HEK293 (cell line): Measurements from ENCODE around the gene CTNNBL1.

ENCODE experiments used
- CTCF ChIA-PET: fragments of 350-600 bp; formaldehyde crosslinking; extraction: SDS; loops from one replicate; lab custom pipeline; 2021; ENCODE audit warnings: antibody characterized with exemption; lab: Yijun Ruan, JAX
- POLR2A ChIA-PET: fragments of 300-600 bp; formaldehyde crosslinking; extraction: SDS; loops from one replicate; lab custom pipeline; 2020; ENCODE audit warnings: antibody characterized with exemption, inconsistent platforms; lab: Yijun Ruan, JAX
- H3K27ac ChIP-seq: fragments of 200-500 bp; sonication (Bioruptor generic); 2 replicates; pipeline ENCODE4 v1.5.1; 2014; ENCODE audit warnings: low read depth, low read length, control low read depth, inconsistent platforms; ENCODE audit errors: extremely low read depth
- H3K36me3 ChIP-seq, 2 experiments: fragments of 200-500 bp in 1 of 2; sonication (Bioruptor generic) in 1 of 2; 1 replicate in 1 of 2; 2 replicates in 1 of 2; pipeline ENCODE4 v1.5.1; 2014 to 2017; ENCODE audit warnings: inconsistent platforms in 2 of 2, low read length in 2 of 2; ENCODE audit not compliant: control insufficient read depth in 2 of 2, insufficient read depth in 1 of 2
- H3K4me1 ChIP-seq: fragments of 200-500 bp; sonication (Bioruptor generic); 2 replicates; pipeline ENCODE4 v1.5.1; 2014; ENCODE audit warnings: mild to moderate bottlenecking, low read length, inconsistent platforms; ENCODE audit not compliant: control insufficient read depth, insufficient read depth
- H3K4me3 ChIP-seq: 2 replicates; pipeline ENCODE4 v1.5.1; 2011; ENCODE audit warnings: low read depth, mild to moderate bottlenecking, control low read depth, low read length, moderate library complexity
- H3K9me3 ChIP-seq: fragments of 200-500 bp; sonication (Bioruptor generic); 2 replicates; pipeline ENCODE4 v1.5.1; 2014; ENCODE audit warnings: low read depth, low read length, inconsistent platforms; ENCODE audit not compliant: control insufficient read depth, insufficient read depth
- KLF8 ChIP-seq: fragments of 450-650 bp; formaldehyde crosslinking; IDR thresholded peaks from 2 replicates; pipeline ENCODE4 v1.5.1; 2016; ENCODE audit warnings: missing biosample characterization, missing genetic modification characterization
- REPIN1 ChIP-seq: fragments of 450-650 bp; formaldehyde crosslinking; IDR thresholded peaks from 2 replicates; pipeline ENCODE4 v1.5.1; 2017; ENCODE audit warnings: missing biosample characterization, missing genetic modification characterization, low read depth
- ZNF133 ChIP-seq: fragments of 450-650 bp; formaldehyde crosslinking; IDR thresholded peaks from 2 replicates; pipeline ENCODE4 v1.5.1; 2016; ENCODE audit warnings: missing biosample characterization, missing genetic modification characterization
- ZNF146 ChIP-seq: fragments of 450-650 bp; formaldehyde crosslinking; IDR thresholded peaks from 2 replicates; pipeline ENCODE4 v1.5.1; 2016; ENCODE audit warnings: missing biosample characterization, missing genetic modification characterization
- ZNF16 ChIP-seq: fragments of 450-650 bp; formaldehyde crosslinking; IDR thresholded peaks from 2 replicates; pipeline ENCODE4 v1.5.1; 2016; ENCODE audit warnings: low read depth, missing biosample characterization, missing genetic modification characterization
- ZNF23 ChIP-seq: fragments of 450-650 bp; formaldehyde crosslinking; IDR thresholded peaks from 2 replicates; pipeline ENCODE4 v1.5.1; 2016; ENCODE audit warnings: missing biosample characterization, missing genetic modification characterization, borderline replicate concordance
- ZNF24 ChIP-seq: fragments of 450-650 bp; formaldehyde crosslinking; IDR thresholded peaks from 2 replicates; pipeline ENCODE4 v1.5.1; 2016; ENCODE audit warnings: missing biosample characterization, missing genetic modification characterization
- ZNF398 ChIP-seq: fragments of 450-650 bp; formaldehyde crosslinking; IDR thresholded peaks from 2 replicates; pipeline ENCODE4 v1.5.1; 2017; ENCODE audit warnings: missing biosample characterization, missing genetic modification characterization
- ZNF473 ChIP-seq: fragments of 450-650 bp; formaldehyde crosslinking; IDR thresholded peaks from 2 replicates; pipeline ENCODE4 v1.5.1; 2017; ENCODE audit warnings: missing biosample characterization, missing genetic modification characterization
- ZNF544 ChIP-seq: fragments of 450-650 bp; formaldehyde crosslinking; IDR thresholded peaks from 2 replicates; pipeline ENCODE4 v1.5.0; 2017; ENCODE audit warnings: missing biosample characterization, missing genetic modification characterization
- ZNF555 ChIP-seq: fragments of 450-650 bp; formaldehyde crosslinking; conservative IDR thresholded peaks from 2 replicates; pipeline ENCODE4 v1.5.1; 2017; ENCODE audit warnings: missing biosample characterization, mild to moderate bottlenecking, missing genetic modification characterization, inconsistent platforms
- ZNF558 ChIP-seq: fragments of 450-650 bp; formaldehyde crosslinking; IDR thresholded peaks from 2 replicates; pipeline ENCODE4 v1.5.1; 2016; ENCODE audit warnings: missing biosample characterization, missing genetic modification characterization
- ZNF585B ChIP-seq: fragments of 450-650 bp; formaldehyde crosslinking; IDR thresholded peaks from 2 replicates; pipeline ENCODE4 v1.5.1; 2016; ENCODE audit warnings: missing biosample characterization, missing genetic modification characterization
- ZNF776 ChIP-seq: fragments of 450-650 bp; formaldehyde crosslinking; IDR thresholded peaks from 2 replicates; pipeline ENCODE4 v1.5.0; 2017; ENCODE audit warnings: missing biosample characterization, missing genetic modification characterization, borderline replicate concordance
- ZXDB ChIP-seq: fragments of 450-650 bp; formaldehyde crosslinking; IDR thresholded peaks from 2 replicates; pipeline ENCODE4 v1.5.1; 2016; ENCODE audit warnings: missing biosample characterization, missing genetic modification characterization
- TF ChIP-seq, protein P1 (sequence below): fragments of 450-650 bp; formaldehyde crosslinking; IDR thresholded peaks from 2 replicates; pipeline ENCODE4 v1.5.1; 2016; ENCODE audit warnings: missing biosample characterization, missing genetic modification characterization
- TF ChIP-seq, protein P2 (sequence below): fragments of 450-650 bp; formaldehyde crosslinking; IDR thresholded peaks from 2 replicates; pipeline ENCODE4 v1.5.1; 2017; ENCODE audit warnings: missing biosample characterization, missing genetic modification characterization
- TF ChIP-seq, protein P3 (sequence below): fragments of 450-650 bp; formaldehyde crosslinking; IDR thresholded peaks from 2 replicates; pipeline ENCODE4 v1.5.1; 2016; ENCODE audit warnings: missing biosample characterization, missing genetic modification characterization

The CTNNBL1 gene

DNA sequence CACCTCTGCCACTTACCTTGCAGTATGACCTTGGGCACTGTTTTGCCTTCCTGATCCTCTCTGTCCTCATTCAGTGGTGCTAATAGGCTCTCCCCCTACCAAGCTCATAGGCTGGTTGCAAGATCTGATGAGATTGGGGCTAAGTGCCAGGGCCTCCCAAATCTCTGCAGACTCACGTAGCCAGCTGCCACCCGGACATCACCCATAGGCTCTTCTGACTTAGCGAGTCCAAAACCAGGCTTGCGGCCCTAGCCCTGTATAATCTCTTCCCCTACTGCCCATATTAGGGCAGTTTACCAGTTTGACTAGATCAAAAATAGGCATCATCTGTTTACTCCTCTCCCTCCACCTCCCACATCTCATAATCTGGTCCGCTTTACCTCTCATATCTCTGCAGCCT, 154.9 kb downstream of the CTNNBL1 start (continued):
- TF ChIP-seq ZNF585B (tag by site-specific recombination) (no peak), ZNF23 (no peak), REPIN1 (tag by site-specific recombination) (no peak), ZXDB (tag by site-specific recombination) (no peak), ZNF133 (tag by site-specific recombination) (no peak), ZNF473 (tag by site-specific recombination) (no peak), ZNF398 (tag by site-specific recombination) (no peak)
- TF ChIP-seq, protein P1, sequence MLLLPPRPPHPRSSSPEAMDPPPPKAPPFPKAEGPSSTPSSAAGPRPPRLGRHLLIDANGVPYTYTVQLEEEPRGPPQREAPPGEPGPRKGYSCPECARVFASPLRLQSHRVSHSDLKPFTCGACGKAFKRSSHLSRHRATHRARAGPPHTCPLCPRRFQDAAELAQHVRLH: no peak

DNA sequence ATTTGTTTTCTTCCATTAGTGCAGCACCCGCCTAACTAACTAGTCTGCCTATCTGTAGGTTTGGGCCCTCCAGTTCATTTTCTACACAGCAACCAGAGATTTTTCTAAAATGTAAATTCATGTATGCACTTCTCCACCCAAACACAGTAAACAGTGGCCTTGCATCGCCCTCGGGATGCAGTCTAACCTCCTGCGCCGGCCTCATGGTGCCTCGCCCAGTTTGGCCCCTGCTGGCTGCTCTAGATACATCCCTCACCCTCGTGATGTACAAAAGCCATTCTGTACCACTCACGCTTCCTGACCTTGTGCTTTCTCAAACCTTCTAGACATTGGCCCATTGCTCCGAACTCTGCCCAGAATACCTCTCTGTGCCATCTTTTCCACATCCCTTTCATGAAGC, 155.3 kb downstream of the CTNNBL1 start:
- no peak overlapping the region for H3K27ac ChIP-seq
- ChIA-PET POLR2A (no interaction called here), CTCF (no interaction called here)
- no peak for TF ChIP-seq ZNF146 (tag by site-specific recombination)
- no peak for TF ChIP-seq ZNF555
- TF ChIP-seq ZNF24 (tag by site-specific recombination): no peak
- no peak for TF ChIP-seq KLF8 (tag by site-specific recombination)
- no peak for TF ChIP-seq ZNF776 (tag by site-specific recombination)
- no peak for TF ChIP-seq ZNF558 (tag by site-specific recombination)
- no peak for TF ChIP-seq ZNF544 (tag by site-specific recombination)
- TF ChIP-seq ZNF398 (tag by site-specific recombination): no peak
- TF ChIP-seq, protein P2, sequence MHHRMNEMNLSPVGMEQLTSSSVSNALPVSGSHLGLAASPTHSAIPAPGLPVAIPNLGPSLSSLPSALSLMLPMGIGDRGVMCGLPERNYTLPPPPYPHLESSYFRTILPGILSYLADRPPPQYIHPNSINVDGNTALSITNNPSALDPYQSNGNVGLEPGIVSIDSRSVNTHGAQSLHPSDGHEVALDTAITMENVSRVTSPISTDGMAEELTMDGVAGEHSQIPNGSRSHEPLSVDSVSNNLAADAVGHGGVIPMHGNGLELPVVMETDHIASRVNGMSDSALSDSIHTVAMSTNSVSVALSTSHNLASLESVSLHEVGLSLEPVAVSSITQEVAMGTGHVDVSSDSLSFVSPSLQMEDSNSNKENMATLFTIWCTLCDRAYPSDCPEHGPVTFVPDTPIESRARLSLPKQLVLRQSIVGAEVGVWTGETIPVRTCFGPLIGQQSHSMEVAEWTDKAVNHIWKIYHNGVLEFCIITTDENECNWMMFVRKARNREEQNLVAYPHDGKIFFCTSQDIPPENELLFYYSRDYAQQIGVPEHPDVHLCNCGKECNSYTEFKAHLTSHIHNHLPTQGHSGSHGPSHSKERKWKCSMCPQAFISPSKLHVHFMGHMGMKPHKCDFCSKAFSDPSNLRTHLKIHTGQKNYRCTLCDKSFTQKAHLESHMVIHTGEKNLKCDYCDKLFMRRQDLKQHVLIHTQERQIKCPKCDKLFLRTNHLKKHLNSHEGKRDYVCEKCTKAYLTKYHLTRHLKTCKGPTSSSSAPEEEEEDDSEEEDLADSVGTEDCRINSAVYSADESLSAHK (tag by site-specific recombination): no peak
- no peak for TF ChIP-seq ZNF16 (tag by site-specific recombination)
- TF ChIP-seq, protein P3, sequence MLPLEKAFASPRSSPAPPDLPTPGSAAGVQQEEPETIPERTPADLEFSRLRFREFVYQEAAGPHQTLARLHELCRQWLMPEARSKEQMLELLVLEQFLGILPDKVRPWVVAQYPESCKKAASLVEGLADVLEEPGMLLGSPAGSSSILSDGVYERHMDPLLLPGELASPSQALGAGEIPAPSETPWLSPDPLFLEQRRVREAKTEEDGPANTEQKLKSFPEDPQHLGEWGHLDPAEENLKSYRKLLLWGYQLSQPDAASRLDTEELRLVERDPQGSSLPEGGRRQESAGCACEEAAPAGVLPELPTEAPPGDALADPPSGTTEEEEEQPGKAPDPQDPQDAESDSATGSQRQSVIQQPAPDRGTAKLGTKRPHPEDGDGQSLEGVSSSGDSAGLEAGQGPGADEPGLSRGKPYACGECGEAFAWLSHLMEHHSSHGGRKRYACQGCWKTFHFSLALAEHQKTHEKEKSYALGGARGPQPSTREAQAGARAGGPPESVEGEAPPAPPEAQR (tag by site-specific recombination): no peak
- peaks cover 0 to 13% of the 10 kb centered on the region in 2 experiments; a peak in 1 of 3 replicates for H3K36me3 ChIP-seq
- no peaks in the 10 kb centered on the region for H3K9me3 ChIP-seq
- 0 out of 2 replicates have a peak, but pooled peaks cover 3% of the 10 kb centered on the region for H3K4me1 ChIP-seq
- H3K4me3 ChIP-seq: no peak overlapping the region
